GM18517 (cell line): Measurements from ENCODE around the gene TEFM.
A peak's percentile ranks its signal among the peaks of the same experiment; 100 is the strongest.
"Not testable (repeated sequence)": the region's sequence is repeated elsewhere in the genome, so short reads cannot be mapped to it uniquely, and the experiment has no call there.

Experiments used
- ATAC-seq: cut with Tn5 transposase; IDR thresholded peaks from one replicate; pipeline ENCODE4 v1.9.1; 2021; ENCODE audit warnings: mild to moderate bottlenecking, moderate library complexity; ENCODE audit not compliant: unreplicated experiment

TEFM gene

GRCh38 chr17:30921544-30922196 is 15.6 kb upstream of the TEFM start, which contains the start of gene ADAP2:
TSS of gene ADAP2 (plus strand) at chr17:30921945. CDS start at chr17:30922015, 70 bp downstream.
- no peak for ATAC-seq

DNA sequence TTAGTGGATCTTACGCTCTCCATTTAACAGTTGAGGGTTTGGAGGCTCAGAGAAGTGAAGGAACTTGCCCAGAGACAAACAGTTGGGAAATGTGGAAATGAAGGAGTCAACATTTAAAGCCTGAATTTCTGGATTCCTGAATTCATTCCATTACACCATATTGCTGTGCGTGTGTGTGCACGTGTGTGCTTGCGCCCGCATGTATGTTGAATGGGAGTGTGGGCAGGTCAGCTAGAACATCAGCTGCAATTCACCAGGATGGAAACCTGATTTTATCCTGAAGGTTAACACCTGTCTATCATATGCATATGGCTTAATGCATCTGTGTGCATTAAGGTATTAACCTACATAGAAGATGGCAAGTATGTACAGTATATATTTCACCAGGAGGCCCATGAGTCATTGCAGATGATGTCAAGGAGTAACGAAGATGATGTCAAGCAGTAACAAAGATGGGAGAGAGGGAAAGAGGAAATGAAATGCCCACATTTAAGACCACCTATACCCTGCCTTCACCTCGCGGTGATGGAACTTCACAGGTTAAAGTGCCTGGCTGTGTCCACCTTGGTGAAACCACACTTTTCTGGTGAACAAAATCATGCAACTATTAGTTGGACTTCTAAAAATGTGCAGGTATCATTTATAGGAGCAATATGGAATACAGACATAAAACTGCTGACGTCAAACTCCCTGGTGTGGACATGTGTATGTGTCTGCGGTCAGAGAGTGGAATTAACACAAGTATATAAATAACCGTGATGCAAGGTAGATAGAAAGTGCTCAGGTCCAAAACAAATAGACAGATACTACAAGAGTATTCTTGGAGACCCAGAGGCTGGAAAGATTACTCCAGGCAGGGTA is 14.9 kb upstream of the TEFM start:
- no peak for ATAC-seq

DNA sequence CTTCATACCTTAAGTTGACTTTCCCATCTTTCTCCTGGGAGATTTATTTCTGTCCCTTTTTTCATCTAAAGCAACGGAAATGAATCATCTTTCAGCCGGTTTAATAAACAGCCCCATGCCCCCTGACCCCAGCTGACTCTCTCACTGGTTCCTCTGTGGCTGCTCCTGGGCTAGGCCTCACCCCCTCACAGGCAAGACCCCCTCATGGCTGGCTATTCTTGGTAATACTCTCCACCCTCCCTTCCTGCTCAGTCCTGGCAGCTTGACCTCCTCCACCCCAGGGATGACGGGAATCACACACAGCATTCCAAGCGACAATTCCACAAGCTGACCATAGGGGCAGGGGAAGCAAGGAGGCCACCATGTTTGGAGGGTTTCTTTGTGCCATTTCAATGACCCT is 14.2 kb upstream of the TEFM start:
- no peak for ATAC-seq

- no peak for ATAC-seq
Observed at GRCh38 chr17:30917050-30917449, 11.0 kb upstream of the TEFM start.

GRCh38 chr17:30915833-30916611 is 10.0 kb upstream of the TEFM start:
- ATAC-seq = no peak

DNA sequence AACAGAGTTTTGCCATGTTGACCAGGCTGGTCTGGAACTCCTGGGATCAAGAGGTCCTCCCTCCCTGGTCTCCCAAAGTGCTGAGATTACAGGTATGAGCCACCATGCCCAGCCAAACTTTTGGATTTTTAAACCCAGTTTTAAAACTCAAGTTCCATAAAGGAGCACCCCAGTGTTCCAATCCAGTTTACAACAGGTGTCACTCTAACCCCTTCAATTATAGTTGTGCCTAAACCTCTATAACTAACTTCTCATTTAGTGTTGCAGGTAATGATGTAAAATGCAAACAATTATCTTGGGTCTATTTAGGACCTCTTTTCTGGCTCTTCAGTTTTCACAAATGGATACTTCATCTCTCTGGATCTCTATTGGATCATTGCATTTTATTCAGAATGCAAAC is 7.9 kb upstream of the TEFM start:
- ATAC-seq = no peak

DNA sequence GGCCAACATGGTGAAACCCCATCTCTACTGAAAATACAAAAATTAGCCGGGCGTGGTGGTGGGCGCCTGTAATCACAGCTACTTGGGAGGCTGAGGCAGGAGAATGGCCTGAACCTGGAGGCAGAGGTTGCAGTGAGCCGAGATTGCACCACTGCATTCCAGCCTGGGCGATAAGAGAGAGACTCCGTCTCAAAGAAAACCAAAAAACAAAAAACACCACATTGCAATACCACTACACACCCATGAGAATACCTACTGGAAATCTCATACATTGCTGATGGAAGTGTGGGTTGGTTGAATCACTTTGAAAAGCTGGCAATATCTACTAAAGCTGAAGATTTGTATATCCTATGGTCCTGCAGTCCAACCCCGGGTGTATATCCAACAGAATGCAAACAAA is 4.1 kb upstream of the TEFM start:
- not testable (repeated sequence) for ATAC-seq

- ATAC-seq = no peak
Observed at GRCh38 chr17:30908717-30909420, 2.8 kb upstream of the TEFM start.

- peak; percentile 6 for ATAC-seq
Observed at GRCh38 chr17:30905742-30906100, 317 bp downstream of the TEFM start.

DNA sequence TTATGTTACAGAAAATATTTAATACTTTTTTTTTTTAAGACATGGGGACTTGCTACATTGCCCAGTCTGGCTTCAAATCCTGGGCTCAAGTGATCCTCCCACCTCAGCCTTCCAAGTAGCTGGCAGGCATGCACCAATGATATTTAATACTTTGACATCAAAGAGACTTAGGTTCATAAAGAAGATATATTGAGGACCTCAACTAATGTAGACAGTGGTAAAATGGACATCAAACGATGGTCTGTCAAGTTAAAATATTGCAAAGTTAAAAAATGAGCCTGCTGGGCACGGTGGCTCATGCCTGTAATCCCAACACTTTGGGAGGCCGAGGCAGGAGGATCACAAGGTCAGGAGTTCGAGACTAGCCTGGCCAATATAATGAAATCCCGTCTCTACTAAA is 8.7 kb downstream of the TEFM start:
- ATAC-seq = no peak

DNA sequence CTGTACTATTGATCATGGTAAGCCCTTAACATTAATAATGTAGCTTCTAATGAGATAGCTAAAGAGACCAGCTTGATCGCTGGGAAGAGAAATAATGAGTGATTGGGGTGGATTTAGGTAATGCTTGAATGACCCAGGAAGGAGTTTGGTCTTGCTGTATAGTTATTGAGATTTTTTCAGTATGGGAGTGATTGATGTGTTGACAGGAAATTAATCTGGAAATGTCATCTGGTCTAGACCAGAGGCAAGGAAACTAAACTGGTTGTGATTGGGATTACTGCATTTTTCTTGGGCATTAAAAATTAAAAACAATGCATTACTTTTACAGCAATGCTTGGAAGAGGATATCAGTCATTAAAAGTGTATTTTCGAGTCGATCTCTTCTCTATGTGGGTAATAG is 11.8 kb downstream of the TEFM start:
- no peak for ATAC-seq

- ATAC-seq = no peak
Observed at GRCh38 chr17:30886187-30886586, 19.9 kb downstream of the TEFM start.

- no peak for ATAC-seq
Observed at GRCh38 chr17:30869005-30869404, 37.0 kb downstream of the TEFM start.

DNA sequence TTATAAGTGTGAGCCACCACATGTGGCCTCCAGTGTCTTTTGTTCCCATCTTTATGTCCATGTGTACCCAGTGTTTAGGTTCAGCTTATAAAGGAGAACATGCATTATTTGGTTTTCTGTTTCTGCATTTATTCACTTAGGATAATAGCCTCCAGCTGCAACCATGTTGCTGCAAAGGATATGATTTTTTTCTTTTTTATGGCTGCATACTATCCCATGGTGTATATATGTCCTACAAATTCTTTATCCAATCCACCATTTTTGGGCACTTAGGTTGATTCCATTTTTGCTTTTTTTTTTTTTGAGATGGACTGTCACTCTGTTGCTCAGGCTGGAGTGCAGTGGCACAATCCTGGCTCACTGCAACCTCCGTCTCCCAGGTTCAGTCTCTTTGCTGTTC is 41.4 kb downstream of the TEFM start:
- no peak for ATAC-seq

DNA sequence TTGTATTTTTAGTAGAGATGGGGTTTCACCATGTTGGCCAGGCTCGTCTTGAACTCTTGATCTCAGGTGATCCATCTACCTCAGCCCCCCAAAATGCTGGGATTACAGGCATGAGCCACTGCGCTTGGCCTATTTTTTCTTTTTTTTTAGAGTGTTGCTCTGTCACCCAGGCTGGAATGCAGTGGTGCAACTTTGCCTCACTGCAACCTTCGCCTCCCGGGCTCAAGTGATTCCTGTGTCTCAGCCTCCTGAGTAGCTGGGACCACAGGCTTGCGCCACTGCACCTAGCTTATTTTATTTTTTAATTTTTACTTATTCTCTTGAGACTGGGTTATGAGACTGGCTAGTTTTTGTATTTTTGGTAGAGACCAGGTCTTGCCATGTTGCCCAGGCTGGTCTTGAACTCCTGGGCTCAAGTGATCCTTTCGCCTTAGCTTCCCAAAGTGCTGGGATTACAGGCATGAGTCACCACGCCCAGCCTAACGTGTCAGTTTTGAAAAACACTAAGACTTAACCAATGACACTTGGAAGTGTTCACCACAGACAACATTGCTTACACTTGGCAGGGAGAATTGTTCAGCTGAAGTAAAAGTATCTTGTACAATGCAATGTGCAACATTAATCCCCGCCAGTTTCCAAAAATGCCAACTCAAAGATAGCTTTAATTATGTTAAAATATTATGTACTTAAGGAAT is 47.3 kb downstream of the TEFM start:
- no peak for ATAC-seq

DNA sequence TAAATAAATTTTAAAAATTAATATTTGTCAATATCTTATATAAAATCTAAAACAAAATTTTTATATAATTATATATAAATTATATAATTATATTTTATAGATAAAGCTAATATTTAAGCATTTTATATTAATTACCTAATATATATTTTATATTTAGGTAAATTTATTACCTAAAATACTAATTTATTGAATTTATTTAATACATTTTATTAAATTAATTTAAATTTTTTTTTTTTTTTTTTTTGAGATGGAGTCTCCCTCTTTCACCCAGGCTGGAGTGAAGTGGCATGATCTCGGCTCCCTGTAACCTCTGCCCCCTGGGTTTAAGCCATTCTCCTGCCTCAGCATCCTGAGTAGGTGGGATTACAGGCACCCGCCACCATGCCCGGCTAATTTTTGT is 51.9 kb downstream of the TEFM start:
- ATAC-seq = no peak
